GM19238 (cell line): Measurements from ENCODE around the gene MAST1.
"Not testable (repeated sequence)": the region's sequence is repeated elsewhere in the genome, so short reads cannot be mapped to it uniquely, and the experiment has no call there.

Experiments used
- DNase-seq: peaks from one replicate; pipeline ENCODE4 v3.0.0; 2011; ENCODE audit warnings: low spot score; ENCODE audit not compliant: insufficient read length

Gene MAST1

GRCh38 chr19:12868540-12869112, 30.3 kb downstream of the MAST1 start:
- DNase-seq, result peak; percentile 54

GRCh38 chr19:12871681-12872080, 33.4 kb downstream of the MAST1 start:
- DNase-seq, result no peak

GRCh38 chr19:12872255-12872654, 33.9 kb downstream of the MAST1 start:
- DNase-seq, result no peak

- DNase-seq, result no peak
These were observed 34.9 kb downstream of the MAST1 start for GRCh38 chr19:12872941-12873890.

- no peak for DNase-seq
These were observed 35.8 kb downstream of the MAST1 start for GRCh38 chr19:12873891-12874745.

GRCh38 chr19:12875086-12875485, 36.8 kb downstream of the MAST1 start:
- no peak for DNase-seq

- DNase-seq, result peak; percentile 47
These were observed 42.3 kb downstream of the MAST1 start for GRCh38 chr19:12880551-12881171.

- peak; percentile 100 for DNase-seq
These were observed 43.0 kb downstream of the MAST1 start, which contains the start of gene DNASE2 for GRCh38 chr19:12881172-12881808. TSS of gene DNASE2 (minus strand) at chr19:12881449. CDS start at chr19:12881375, 74 bp downstream.

- DNase-seq, result no peak
These were observed 44.3 kb downstream of the MAST1 start for GRCh38 chr19:12882589-12882988.

- DNase-seq, result no peak
These were observed 45.9 kb downstream of the MAST1 start for GRCh38 chr19:12884202-12884601.

- DNase-seq, result no peak
These were observed 46.3 kb downstream of the MAST1 start for GRCh38 chr19:12884627-12884925.

GRCh38 chr19:12884926-12885748, 46.8 kb downstream of the MAST1 start:
- peak; percentile 51 for DNase-seq

- DNase-seq, result no peak
These were observed 47.7 kb downstream of the MAST1 start for GRCh38 chr19:12885749-12886650.

GRCh38 chr19:12886651-12886968, 48.3 kb downstream of the MAST1 start:
- DNase-seq, result no peak

- DNase-seq, result no peak
These were observed 48.8 kb downstream of the MAST1 start, which contains the start of gene KLF1 for GRCh38 chr19:12886969-12887747. TSS of gene KLF1 (minus strand) at chr19:12887201. CDS start at chr19:12887140, 61 bp downstream.

- no peak for DNase-seq
These were observed 49.8 kb downstream of the MAST1 start for GRCh38 chr19:12888006-12888603.

GRCh38 chr19:12890299-12890786, 52.0 kb downstream of the MAST1 start:
- not testable (repeated sequence) for DNase-seq
